ENCODE measurements around the gene CXCL12.

The CXCL12 gene

GRCh38 chr10:44385696-44386441, 972 bp upstream of the CXCL12 start:
- no peak for DNase-seq (ENCODE audit: extremely low read depth in 1 of 2, low read depth in 1 of 2)

- DNase-seq (ENCODE audit: extremely low read depth in 1 of 2, low read depth in 1 of 2): no peak
These were observed 284 bp downstream of the CXCL12 start for GRCh38 chr10:44384601-44385025.

- no peak for DNase-seq (ENCODE audit: extremely low read depth in 1 of 2, low read depth in 1 of 2)
These were observed 922 bp downstream of the CXCL12 start for GRCh38 chr10:44383749-44384600.

GRCh38 chr10:44382981-44383748, 1.7 kb downstream of the CXCL12 start:
- DNase-seq (ENCODE audit: extremely low read depth in 1 of 2, low read depth in 1 of 2): no peak

- no peak for DNase-seq (ENCODE audit: extremely low read depth in 1 of 2, low read depth in 1 of 2)
These were observed 2.6 kb downstream of the CXCL12 start for GRCh38 chr10:44382131-44382858.

- no peak for DNase-seq (ENCODE audit: extremely low read depth in 1 of 2, low read depth in 1 of 2)
These were observed 3.9 kb downstream of the CXCL12 start for GRCh38 chr10:44380829-44381600.

GRCh38 chr10:44379907-44380306, 5.0 kb downstream of the CXCL12 start:
- DNase-seq (ENCODE audit: extremely low read depth in 1 of 2, low read depth in 1 of 2): no peak

GRCh38 chr10:44378626-44379025, 6.3 kb downstream of the CXCL12 start:
- no peak for DNase-seq (ENCODE audit: extremely low read depth in 1 of 2, low read depth in 1 of 2)

GRCh38 chr10:44377651-44378310, 7.1 kb downstream of the CXCL12 start:
- DNase-seq (ENCODE audit: extremely low read depth in 1 of 2, low read depth in 1 of 2): no peak

- DNase-seq (ENCODE audit: extremely low read depth in 1 of 2, low read depth in 1 of 2): no peak
These were observed 8.3 kb downstream of the CXCL12 start for GRCh38 chr10:44376472-44377099.

- no peak for DNase-seq (ENCODE audit: extremely low read depth in 1 of 2, low read depth in 1 of 2)
These were observed 10.7 kb downstream of the CXCL12 start for GRCh38 chr10:44374155-44374554.

- DNase-seq (ENCODE audit: extremely low read depth in 1 of 2, low read depth in 1 of 2): no peak
These were observed 11.4 kb downstream of the CXCL12 start for GRCh38 chr10:44373341-44373995.

- no peak for DNase-seq (ENCODE audit: extremely low read depth in 1 of 2, low read depth in 1 of 2)
These were observed 12.7 kb downstream of the CXCL12 start for GRCh38 chr10:44372181-44372580.

GRCh38 chr10:44370731-44371248, 14.1 kb downstream of the CXCL12 start:
- DNase-seq (ENCODE audit: extremely low read depth in 1 of 2, low read depth in 1 of 2): no peak

GRCh38 chr10:44369854-44370253, 15.0 kb downstream of the CXCL12 start:
- DNase-seq (ENCODE audit: extremely low read depth in 1 of 2, low read depth in 1 of 2): no peak

- DNase-seq (ENCODE audit: extremely low read depth in 1 of 2, low read depth in 1 of 2): no peak
These were observed 15.6 kb downstream of the CXCL12 start for GRCh38 chr10:44369296-44369695.

- DNase-seq (ENCODE audit: extremely low read depth in 1 of 2, low read depth in 1 of 2): no peak
These were observed 16.3 kb downstream of the CXCL12 start for GRCh38 chr10:44368637-44369036.

GRCh38 chr10:44366941-44367630, 17.8 kb downstream of the CXCL12 start:
- DNase-seq (ENCODE audit: extremely low read depth in 1 of 2, low read depth in 1 of 2): no peak
